Stomach (tissue), 4 donors: Measurements from ENCODE around the gene CPNE6.

Source experiments
- EP300 ChIP-seq: sonication (generic); formaldehyde crosslinking; IDR thresholded peaks from one replicate; pipeline ENCODE4 v1.6.1; 2017; ENCODE audit warnings: antibody characterized with exemption
- POLR2A ChIP-seq, 4 donors: fragments of 450-650 bp; IDR thresholded peaks; one replicate each; pipeline ENCODE4 v1.6.1; 2016; ENCODE audit warnings: antibody characterized with exemption in 4 of 4, control low read depth in 2 of 4, mild to moderate bottlenecking in 1 of 4, moderate library complexity in 1 of 4
- POLR2AphosphoS5 ChIP-seq, 3 donors: sonication (generic); formaldehyde crosslinking; IDR thresholded peaks; one replicate each; pipeline ENCODE4 v1.6.1; 2016; ENCODE audit warnings: antibody characterized with exemption in 3 of 3
- TF ChIP-seq, protein P1 (sequence below), 7 experiments: fragments of 450-650 bp in 4 of 7; fragments of 200-600 bp in 3 of 7; sonication (generic) in 3 of 7; IDR thresholded peaks; one replicate each; pipeline ENCODE4 v1.5.1; 2016 to 2019; ENCODE audit warnings: antibody characterized with exemption in 7 of 7, control low read depth in 2 of 7, mild to moderate bottlenecking in 1 of 7

DNA sequence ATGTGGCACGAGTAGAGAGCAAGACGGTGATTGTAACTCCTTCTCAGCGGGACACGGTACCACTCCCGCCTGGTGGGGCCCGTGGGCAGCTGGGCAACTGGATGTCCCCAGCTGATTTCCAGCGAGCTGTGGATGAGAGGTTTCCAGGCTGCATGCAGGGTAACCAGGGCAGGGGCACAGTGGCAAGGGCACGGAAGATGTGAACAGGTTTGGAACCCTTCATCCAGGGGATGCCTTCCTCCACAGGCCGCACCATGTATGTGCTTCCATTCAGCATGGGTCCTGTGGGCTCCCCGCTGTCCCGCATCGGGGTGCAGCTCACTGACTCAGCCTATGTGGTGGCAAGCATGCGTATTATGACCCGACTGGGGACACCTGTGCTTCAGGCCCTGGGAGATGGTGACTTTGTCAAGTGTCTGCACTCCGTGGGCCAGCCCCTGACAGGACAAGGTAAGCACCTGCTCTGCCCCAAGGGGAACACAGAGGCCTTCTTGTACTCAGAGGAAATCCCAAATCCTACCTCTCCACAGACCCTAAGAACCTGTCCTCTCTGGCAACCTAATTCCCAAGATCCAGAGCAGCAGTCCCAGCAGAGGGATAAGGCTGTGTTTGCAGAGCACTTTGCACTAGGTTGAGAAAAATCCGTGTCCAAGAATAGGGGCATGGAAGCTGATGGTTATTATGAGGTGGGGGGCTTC, 27.0 kb downstream of the CPNE6 start:
- TF ChIP-seq, protein P1, sequence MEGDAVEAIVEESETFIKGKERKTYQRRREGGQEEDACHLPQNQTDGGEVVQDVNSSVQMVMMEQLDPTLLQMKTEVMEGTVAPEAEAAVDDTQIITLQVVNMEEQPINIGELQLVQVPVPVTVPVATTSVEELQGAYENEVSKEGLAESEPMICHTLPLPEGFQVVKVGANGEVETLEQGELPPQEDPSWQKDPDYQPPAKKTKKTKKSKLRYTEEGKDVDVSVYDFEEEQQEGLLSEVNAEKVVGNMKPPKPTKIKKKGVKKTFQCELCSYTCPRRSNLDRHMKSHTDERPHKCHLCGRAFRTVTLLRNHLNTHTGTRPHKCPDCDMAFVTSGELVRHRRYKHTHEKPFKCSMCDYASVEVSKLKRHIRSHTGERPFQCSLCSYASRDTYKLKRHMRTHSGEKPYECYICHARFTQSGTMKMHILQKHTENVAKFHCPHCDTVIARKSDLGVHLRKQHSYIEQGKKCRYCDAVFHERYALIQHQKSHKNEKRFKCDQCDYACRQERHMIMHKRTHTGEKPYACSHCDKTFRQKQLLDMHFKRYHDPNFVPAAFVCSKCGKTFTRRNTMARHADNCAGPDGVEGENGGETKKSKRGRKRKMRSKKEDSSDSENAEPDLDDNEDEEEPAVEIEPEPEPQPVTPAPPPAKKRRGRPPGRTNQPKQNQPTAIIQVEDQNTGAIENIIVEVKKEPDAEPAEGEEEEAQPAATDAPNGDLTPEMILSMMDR (IDR thresholded peaks at IDR 0.05) = no peak
- TF ChIP-seq POLR2AphosphoS5 (IDR thresholded peaks at IDR 0.05) = no peak
- no peak for TF ChIP-seq POLR2A (IDR thresholded peaks at IDR 0.05)
- no peak for TF ChIP-seq EP300
